ENCODE results near the gene SEC16A. TPM values are rescaled to one million over a fixed set of nuclear protein-coding genes. Genes with fewer than 3 reads are reported as not detected.
"Not testable (repeated sequence)": the region's sequence is repeated elsewhere in the genome, so short reads cannot be mapped to it uniquely, and the experiment has no call there.

SEC16A gene
- total and polyA plus RNA-seq, 7 experiments from 2014 or later = 25.4 to 88.5 (median 83.0) TPM

DNA sequence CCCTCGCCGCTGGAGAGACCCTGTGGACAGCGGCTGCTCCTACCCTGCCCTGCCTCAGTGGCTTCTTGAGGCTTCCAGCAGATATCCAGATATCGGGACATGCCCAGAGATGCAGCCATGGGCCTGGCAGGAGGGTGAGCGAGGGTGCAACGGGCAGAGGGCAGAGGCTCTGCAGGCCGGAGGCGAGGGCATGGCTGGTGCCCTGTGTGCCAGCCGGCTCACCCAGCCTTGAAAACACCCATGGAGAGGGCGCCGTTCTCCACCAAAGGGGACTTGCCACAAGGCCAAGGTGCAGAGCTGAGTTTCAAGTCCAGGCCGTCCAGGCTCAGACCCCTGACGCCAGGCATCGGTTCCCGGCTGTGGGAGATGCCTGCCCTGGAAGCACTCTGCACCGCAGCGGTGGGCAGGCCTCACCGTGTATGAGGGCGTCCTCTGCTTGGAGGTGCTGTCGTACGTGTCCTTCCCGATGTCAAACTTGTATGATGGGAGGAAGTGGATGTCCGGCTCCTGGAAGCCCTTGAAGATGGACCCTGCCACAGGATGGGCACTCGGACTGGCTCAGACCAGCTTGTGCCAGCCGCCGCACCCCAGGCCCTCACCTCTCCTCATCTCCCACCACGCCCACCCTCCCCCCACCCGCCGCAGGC, 52.1 kb downstream of the SEC16A start:
- intact Hi-C loops (cut with micrococcal nuclease) = no loop called here
- Mint-ChIP-seq H3K4me3 (no peak overlapping the region), H3K4me1 (peaks cover 0 to 4% (median under 1%) of the 10 kb centered on the region in 7 donors), H3K27me3 (no peaks in the 10 kb centered on the region), H3K36me3 (peaks cover 0 to 2% (median 0%) of the 10 kb centered on the region in 5 donors), H3K9me3 (no peaks in the 10 kb centered on the region), H3K27ac (no peak overlapping the region)
- H3K4me3 ChIP-seq (ENCODE audit: low read length) = no peak overlapping the region
- H3K4me1 ChIP-seq (ENCODE audit: control insufficient read depth in 2 of 2, insufficient read depth in 2 of 2, low read length in 2 of 2) = no peaks in the 10 kb centered on the region
- no peak overlapping the region for H3K27ac ChIP-seq (ENCODE audit: low read depth, low read length)
- ATAC-seq (no peak), DNase-seq (no peak)
- H3K36me3 ChIP-seq (ENCODE audit: control insufficient read depth in 2 of 3, insufficient read depth in 3 of 3, low read length in 3 of 3) = peaks cover 0 to 45% (median 4%) of the 10 kb centered on the region in 3 experiments
- H3K9me3 ChIP-seq (ENCODE audit: control insufficient read depth in 2 of 3, low read length in 3 of 3) = no peaks in the 10 kb centered on the region
- ChIA-PET POLR2A (no interaction called here), CTCF (no interaction called here)
- no peaks in the 10 kb centered on the region for H3K27me3 ChIP-seq (ENCODE audit: control insufficient read depth in 2 of 2, insufficient read depth in 2 of 2, low read length in 2 of 2)

DNA sequence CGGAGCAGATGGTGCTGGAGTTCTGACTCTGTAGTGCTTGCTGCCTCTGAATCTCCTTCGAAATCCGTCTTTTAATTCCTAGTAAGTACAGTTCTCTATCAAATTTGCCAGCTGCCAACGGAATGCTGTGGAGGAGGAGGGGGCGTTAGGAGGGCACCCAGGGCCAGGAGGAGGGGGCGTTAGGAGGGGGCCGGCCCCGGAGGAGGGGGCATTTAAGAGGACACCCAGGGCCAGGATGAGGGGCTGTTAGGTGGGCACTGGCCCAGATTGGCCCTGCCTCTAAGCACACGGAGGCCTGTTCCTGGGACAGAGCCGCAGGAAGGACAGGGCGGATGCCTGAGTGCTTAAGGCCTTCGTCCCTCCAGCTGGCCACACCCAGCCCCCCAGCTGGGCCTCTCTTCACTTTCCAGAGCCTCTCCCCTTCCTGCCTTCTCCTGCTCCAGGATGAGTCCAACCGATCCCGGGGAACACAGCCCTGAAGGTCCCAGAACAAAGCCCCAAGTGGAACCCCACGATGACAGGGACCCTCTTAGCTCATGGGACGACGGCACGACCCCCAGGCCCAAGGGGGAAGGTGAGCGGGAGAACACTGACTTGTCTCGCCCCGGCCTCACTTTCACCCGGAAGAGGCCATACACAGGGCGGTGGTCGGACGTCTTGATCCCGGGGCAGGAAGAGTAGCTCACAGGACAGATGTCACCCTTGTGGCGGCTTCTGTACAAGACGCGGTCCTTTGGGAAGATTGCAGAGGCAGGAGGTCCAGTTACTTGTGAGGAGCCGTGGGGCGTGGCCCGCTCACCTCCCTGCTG, 53.0 kb downstream of the SEC16A start:
- H3K9me3 ChIP-seq (ENCODE audit: control insufficient read depth in 2 of 3, low read length in 3 of 3) = no peaks in the 10 kb centered on the region
- H3K36me3 ChIP-seq (ENCODE audit: control insufficient read depth in 2 of 3, insufficient read depth in 3 of 3, low read length in 3 of 3) = peaks cover 0 to 41% (median 4%) of the 10 kb centered on the region in 3 experiments
- intact Hi-C loops (cut with micrococcal nuclease) = no loop called here
- H3K9me3 Mint-ChIP-seq = no peaks in the 10 kb centered on the region
- H3K4me1 Mint-ChIP-seq = no peaks in the 10 kb centered on the region
- H3K4me3 ChIP-seq (ENCODE audit: low read length) = no peak overlapping the region
- no peaks in the 10 kb centered on the region for H3K4me1 ChIP-seq (ENCODE audit: control insufficient read depth in 2 of 2, insufficient read depth in 2 of 2, low read length in 2 of 2)
- H3K36me3 Mint-ChIP-seq = peaks cover 0 to 2% (median 0%) of the 10 kb centered on the region in 5 donors
- H3K27me3 ChIP-seq (ENCODE audit: control insufficient read depth in 2 of 2, insufficient read depth in 2 of 2, low read length in 2 of 2) = no peaks in the 10 kb centered on the region
- ChIA-PET CTCF (no interaction called here), POLR2A (interaction anchor here (0.5 to 0.7 kb wide), 2 partner anchors 10 to 51 kb away, joined by 3 read pairs; partner anchors contain the start of gene INPP5E)
- DNase-seq (no peak), ATAC-seq (no peak)
- no peaks in the 10 kb centered on the region for H3K27me3 Mint-ChIP-seq
- H3K4me3 Mint-ChIP-seq = no peak overlapping the region
- peak overlapping the region in 1 of 9 donors; percentile 19 for H3K27ac Mint-ChIP-seq
- H3K27ac ChIP-seq (ENCODE audit: low read depth, low read length) = no peak overlapping the region

DNA sequence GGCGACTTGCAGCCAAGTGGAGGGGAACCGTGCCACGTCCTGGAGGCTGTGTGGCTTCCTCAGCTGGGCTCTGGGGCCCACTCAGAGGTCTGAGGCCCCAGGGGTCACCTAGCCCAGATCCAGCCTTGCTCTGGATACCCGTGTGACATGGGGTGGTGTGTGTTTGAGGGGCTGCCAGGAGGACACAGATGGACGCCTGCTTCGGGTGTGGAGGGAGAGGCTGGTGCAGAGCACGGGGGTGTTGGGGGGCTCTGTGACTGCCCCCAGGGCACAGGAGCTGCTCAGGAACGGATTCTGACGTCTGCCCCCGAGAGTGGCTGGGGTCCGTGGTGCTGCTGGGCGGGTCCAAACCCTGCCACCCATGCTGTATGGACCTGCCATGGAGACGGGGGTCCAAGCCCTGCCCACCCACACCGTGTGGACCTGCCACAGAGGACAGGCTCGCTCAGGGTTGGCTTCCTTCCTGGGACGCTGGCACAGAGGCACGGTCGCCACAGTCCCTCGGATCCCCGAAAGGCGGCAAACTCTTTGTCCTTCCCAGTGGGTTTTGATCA, 53.7 kb downstream of the SEC16A start:
- Mint-ChIP-seq H3K4me1 (peaks cover 0 to 2% (median 0%) of the 10 kb centered on the region in 7 donors), H3K9me3 (no peaks in the 10 kb centered on the region), H3K4me3 (no peak overlapping the region), H3K27ac (no peak overlapping the region), H3K36me3 (peaks cover 0 to 2% (median 0%) of the 10 kb centered on the region in 5 donors), H3K27me3 (no peaks in the 10 kb centered on the region)
- Histone ChIP-seq H3K4me1 (ENCODE audit: control insufficient read depth in 2 of 2, insufficient read depth in 2 of 2, low read length in 2 of 2) (no peaks in the 10 kb centered on the region), H3K36me3 (ENCODE audit: control insufficient read depth in 2 of 3, insufficient read depth in 3 of 3, low read length in 3 of 3) (peaks cover 0 to 48% (median 4%) of the 10 kb centered on the region in 3 experiments), H3K4me3 (ENCODE audit: low read length) (no peak overlapping the region), H3K27me3 (ENCODE audit: control insufficient read depth in 2 of 2, insufficient read depth in 2 of 2, low read length in 2 of 2) (no peaks in the 10 kb centered on the region), H3K27ac (ENCODE audit: low read depth, low read length) (no peak overlapping the region), H3K9me3 (ENCODE audit: control insufficient read depth in 2 of 3, low read length in 3 of 3) (no peaks in the 10 kb centered on the region)
- POLR2A ChIA-PET = interaction anchor here (0.7 kb wide), 1 partner anchor 11 kb away, joined by 3 read pairs; the partner anchor contains the start of gene INPP5E
- no peak for ATAC-seq
- CTCF ChIA-PET = no interaction called here
- no peak for DNase-seq
- intact Hi-C loops (cut with micrococcal nuclease) = no loop called here

DNA sequence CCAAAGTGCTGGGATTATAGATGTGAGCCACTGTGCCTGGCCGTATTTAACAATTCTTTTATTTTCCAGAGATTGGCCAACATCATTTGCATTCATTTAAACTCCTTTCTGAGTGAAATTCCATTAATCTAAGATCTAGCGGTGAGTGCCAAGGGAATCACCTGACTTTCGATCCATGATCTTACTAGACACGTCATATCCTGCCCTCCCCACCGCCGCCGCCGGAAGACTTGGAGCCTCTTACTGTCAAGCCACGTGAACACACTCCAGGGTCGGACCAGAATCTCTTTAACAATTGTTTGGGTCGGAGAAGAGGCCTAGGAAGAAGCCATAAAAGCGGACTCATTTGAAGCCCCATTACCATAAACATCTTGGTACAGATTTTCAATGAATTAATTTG, 56.1 kb downstream of the SEC16A start:
- H3K9me3 Mint-ChIP-seq = no peaks in the 10 kb centered on the region
- peak overlapping the region in 2 of 9 donors; percentile 43 to 65 for H3K27ac Mint-ChIP-seq
- no peak for DNase-seq
- ChIA-PET CTCF (no interaction called here), POLR2A (no interaction called here)
- H3K4me3 Mint-ChIP-seq = no peak overlapping the region
- no peaks in the 10 kb centered on the region for H3K27me3 Mint-ChIP-seq
- intact Hi-C loops (cut with micrococcal nuclease) = no loop called here
- no peak overlapping the region for H3K27ac ChIP-seq (ENCODE audit: low read depth, low read length)
- H3K36me3 ChIP-seq (ENCODE audit: control insufficient read depth in 2 of 3, insufficient read depth in 3 of 3, low read length in 3 of 3) = peaks cover 0 to 53% (median 12%) of the 10 kb centered on the region in 3 experiments
- H3K4me1 Mint-ChIP-seq = peaks cover 0 to 2% (median 0%) of the 10 kb centered on the region in 7 donors
- H3K9me3 ChIP-seq (ENCODE audit: control insufficient read depth in 2 of 3, low read length in 3 of 3) = no peaks in the 10 kb centered on the region
- H3K27me3 ChIP-seq (ENCODE audit: control insufficient read depth in 2 of 2, insufficient read depth in 2 of 2, low read length in 2 of 2) = no peaks in the 10 kb centered on the region
- ATAC-seq = no peak
- no peak overlapping the region for H3K4me3 ChIP-seq (ENCODE audit: low read length)
- peaks cover 0 to 4% (median 2%) of the 10 kb centered on the region in 5 donors for H3K36me3 Mint-ChIP-seq
- H3K4me1 ChIP-seq (ENCODE audit: control insufficient read depth in 2 of 2, insufficient read depth in 2 of 2, low read length in 2 of 2) = no peaks in the 10 kb centered on the region

DNA sequence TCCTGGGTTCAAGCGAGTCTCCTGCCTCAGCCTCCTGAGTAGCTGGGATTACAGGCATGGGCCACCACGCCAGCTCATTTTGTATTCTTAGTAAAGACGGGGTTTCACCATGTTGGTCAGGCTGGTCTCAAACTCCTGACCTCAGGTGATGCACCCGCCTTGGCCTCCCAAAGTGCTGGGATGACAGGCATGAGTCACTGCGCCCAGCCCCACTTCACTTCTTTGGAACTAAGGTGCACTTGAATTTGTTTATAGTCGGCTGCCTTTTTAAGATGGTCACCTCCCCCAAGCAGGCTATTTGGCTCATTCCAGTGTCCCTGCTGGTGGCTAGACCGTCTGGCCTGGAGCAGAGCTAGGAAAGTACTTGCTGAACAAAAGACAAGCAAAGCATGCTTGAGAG, 57.5 kb downstream of the SEC16A start:
- ATAC-seq; H3K27me3 Mint-ChIP-seq; H3K4me1 Mint-ChIP-seq; POLR2A ChIA-PET; H3K9me3 ChIP-seq (ENCODE audit: control insufficient read depth in 2 of 3, low read length in 3 of 3); H3K4me3 ChIP-seq (ENCODE audit: low read length); H3K36me3 Mint-ChIP-seq; H3K27me3 ChIP-seq (ENCODE audit: control insufficient read depth in 2 of 2, insufficient read depth in 2 of 2, low read length in 2 of 2); H3K4me1 ChIP-seq (ENCODE audit: control insufficient read depth in 2 of 2, insufficient read depth in 2 of 2, low read length in 2 of 2); CTCF ChIA-PET; DNase-seq; H3K9me3 Mint-ChIP-seq; intact Hi-C loops (cut with micrococcal nuclease); H3K4me3 Mint-ChIP-seq; H3K27ac ChIP-seq (ENCODE audit: low read depth, low read length): not testable (repeated sequence)
- H3K27ac Mint-ChIP-seq = peak overlapping the region in 3 of 9 donors; percentile 28 to 71 (median 42)
- peaks cover 0 to 61% (median 12%) of the 10 kb centered on the region in 3 experiments for H3K36me3 ChIP-seq (ENCODE audit: control insufficient read depth in 2 of 3, insufficient read depth in 3 of 3, low read length in 3 of 3)

DNA sequence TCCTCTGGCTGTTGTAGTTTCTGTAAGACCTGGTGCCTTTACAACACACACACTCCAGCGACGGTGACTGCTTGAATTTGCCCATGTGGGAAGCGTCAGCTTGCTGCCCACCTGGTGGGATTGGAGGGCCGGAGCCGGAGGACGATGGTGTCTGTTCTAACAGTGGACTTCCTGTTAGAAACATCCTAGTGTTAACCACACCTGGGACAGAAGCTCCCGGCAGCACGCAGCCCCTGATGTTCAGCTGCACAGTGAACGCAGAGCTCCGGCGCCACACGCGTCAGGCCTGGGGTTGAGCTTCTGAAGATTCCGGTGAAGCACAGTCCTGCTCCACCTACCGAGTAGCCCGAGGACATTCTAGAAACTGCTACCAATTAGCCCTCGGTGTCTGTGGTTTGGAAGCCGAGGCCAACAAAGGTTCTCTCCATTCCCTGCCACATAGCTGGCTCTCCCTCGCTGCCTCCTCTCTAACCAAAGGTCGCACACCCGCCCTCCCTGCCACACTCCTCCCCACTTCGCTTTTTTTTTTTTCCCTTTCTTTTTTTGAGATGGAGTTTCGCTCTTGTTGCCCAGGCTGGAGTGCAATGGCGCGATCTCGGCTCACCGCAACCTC, 58.0 kb downstream of the SEC16A start:
- no peaks in the 10 kb centered on the region for H3K9me3 ChIP-seq (ENCODE audit: control insufficient read depth in 2 of 3, low read length in 3 of 3)
- H3K36me3 Mint-ChIP-seq = peaks cover 0 to 4% (median 2%) of the 10 kb centered on the region in 5 donors
- H3K4me3 Mint-ChIP-seq = no peak overlapping the region
- no peak overlapping the region for H3K4me3 ChIP-seq (ENCODE audit: low read length)
- ChIA-PET POLR2A (interaction anchor here (1.3 kb wide), 1 partner anchor 14 kb away, joined by 5 read pairs; no protein-coding TSS in a partner anchor), CTCF (no interaction called here)
- H3K27ac Mint-ChIP-seq = peak overlapping the region in 1 of 9 donors; percentile 42
- no peaks in the 10 kb centered on the region for H3K27me3 ChIP-seq (ENCODE audit: control insufficient read depth in 2 of 2, insufficient read depth in 2 of 2, low read length in 2 of 2)
- intact Hi-C loops (cut with micrococcal nuclease) = no loop called here
- H3K4me1 Mint-ChIP-seq = peaks cover 0 to 2% (median 0%) of the 10 kb centered on the region in 7 donors
- ATAC-seq (no peak), DNase-seq (no peak)
- H3K36me3 ChIP-seq (ENCODE audit: control insufficient read depth in 2 of 3, insufficient read depth in 3 of 3, low read length in 3 of 3) = peaks cover 0 to 60% (median 12%) of the 10 kb centered on the region in 3 experiments
- H3K27me3 Mint-ChIP-seq = no peaks in the 10 kb centered on the region
- no peaks in the 10 kb centered on the region for H3K4me1 ChIP-seq (ENCODE audit: control insufficient read depth in 2 of 2, insufficient read depth in 2 of 2, low read length in 2 of 2)
- no peak overlapping the region for H3K27ac ChIP-seq (ENCODE audit: low read depth, low read length)
- no peaks in the 10 kb centered on the region for H3K9me3 Mint-ChIP-seq

All from naive thymus-derived CD4-positive, alpha-beta T cell (primary cell).